ENCODE measurements around the gene FBXW7.

Gene FBXW7

DNA sequence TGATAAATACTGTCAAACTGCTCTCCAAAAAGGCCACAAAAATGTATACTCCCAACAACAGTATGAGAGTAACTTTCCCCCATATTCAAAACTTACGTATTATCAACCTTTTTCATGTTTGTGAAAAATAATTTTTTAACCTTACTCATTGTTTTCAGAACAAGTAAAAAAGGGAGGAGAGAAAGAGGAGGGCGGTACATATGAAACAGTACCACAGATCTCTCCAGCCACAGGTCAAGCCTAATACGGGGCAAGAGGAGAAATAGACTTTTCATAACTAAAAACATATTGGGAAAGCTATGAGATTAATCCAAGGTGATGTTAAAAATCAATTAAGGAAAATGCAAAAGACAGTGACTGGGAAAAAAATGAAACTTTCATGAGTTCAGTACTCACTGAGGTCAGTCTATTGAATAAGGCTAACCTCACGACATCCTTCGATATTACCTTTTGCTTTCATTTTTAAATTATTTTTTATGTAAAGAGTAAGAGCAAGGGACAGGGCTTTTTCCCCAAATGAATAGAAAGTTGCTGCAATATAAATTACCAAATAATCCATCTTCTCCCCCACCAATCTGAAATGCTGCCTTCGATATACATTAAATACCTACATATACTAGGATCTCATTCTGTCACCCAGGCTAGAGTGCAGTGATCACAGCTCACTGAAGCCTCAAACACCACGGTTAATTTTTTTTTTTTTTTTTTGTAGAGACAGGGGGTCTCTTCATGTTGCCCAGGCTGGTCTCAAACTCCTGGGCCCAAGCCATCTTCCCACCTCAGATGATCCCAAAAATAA, 25.3 kb downstream of the FBXW7 start:
- DNase-seq (ENCODE audit: low spot score) = no peak

DNA sequence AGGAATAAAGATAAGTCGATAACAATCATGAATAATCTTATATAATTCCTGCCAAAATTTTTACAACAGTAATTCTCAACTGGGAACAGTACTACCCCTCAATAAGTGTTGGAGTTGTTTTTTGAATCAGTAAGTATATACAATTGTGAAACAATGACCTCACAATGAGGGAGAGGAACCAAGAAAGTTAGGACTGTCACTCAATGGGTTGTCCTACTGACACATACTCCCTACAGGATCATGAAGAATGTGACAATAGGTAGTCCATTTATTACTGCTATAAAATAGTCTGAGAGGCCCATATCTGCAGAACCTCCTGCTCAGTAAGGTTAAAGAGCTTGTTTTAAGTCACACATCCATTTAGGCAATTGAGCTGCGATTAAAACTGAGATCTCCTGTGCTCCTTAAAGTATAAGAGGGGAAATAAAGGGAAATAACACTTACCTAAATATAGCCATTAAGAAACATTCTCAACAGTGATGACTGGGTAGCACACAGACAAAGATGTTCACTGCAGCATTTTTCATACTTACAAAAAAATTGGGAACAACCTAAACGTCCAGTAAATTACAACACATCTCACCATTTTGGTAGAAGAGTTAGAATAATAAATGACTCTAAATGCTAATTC, 26.2 kb downstream of the FBXW7 start:
- no peak for DNase-seq (ENCODE audit: low spot score)

DNA sequence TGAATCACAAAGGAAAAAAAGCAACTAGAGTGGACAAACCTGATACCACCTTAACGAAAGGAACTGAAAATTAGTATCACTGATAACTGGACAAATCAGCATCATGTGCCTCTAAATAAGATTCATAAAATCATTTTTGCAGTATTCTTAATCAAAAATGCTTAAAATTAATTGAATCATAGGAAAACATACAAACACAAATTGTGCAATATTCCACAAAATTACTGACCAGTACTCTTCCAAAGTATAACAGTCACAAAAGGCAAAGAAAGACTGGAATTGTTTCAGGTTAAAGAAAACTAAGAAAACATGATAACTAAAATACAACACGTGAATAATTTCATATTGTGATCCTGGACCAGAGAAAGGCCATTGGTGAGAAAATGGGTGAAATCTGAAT, 27.1 kb downstream of the FBXW7 start:
- DNase-seq (ENCODE audit: low spot score) = no peak

DNA sequence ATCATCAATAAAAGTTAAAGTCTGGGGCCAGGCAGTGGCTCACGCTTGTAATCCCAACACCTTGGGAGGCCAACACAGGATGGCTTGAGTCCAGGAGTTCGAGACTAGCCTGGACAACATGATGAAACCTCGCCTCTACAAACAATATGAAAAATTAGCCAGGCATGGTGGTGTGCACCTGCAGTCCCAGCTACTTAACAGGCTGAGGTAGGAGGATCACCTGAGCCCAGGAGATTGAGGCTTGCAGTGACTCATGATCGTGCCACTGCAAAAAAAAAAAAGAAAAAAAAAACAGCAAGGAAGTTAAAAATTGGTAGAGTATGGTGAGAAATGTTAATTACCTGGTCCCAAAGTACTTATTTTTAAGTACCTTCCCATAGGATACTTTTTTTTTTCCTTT, 27.5 kb downstream of the FBXW7 start:
- no peak for DNase-seq (ENCODE audit: low spot score)

DNA sequence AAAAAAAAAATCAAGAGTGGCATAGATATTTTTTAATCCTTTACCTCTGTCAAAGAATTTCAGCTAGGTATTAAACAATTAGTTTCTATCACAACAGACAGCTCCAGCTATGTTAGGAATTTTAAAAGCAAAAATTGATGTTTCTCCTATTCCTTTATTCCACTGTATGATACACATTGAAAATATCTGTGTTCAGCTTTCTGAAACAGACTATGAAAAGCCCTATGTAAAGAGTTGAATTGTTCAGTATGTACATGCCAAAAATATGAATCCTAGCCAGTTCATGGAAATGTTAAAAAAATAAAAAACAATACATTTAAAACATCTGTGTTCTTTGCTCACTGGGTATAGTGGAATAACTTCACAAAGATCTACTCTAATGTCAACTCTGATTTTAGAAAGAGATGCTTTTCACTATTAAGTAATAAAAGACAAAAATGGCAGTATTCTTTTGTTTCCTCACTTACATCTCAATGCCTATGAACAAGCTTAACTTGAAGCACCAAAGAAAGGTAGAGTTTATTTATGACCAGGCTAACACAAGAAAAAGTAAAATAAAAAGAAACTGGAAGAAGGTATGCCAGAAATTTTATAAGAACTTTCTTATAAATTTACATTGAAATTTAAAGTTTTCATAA, 32.1 kb downstream of the FBXW7 start:
- no peak for DNase-seq (ENCODE audit: low spot score)

DNA sequence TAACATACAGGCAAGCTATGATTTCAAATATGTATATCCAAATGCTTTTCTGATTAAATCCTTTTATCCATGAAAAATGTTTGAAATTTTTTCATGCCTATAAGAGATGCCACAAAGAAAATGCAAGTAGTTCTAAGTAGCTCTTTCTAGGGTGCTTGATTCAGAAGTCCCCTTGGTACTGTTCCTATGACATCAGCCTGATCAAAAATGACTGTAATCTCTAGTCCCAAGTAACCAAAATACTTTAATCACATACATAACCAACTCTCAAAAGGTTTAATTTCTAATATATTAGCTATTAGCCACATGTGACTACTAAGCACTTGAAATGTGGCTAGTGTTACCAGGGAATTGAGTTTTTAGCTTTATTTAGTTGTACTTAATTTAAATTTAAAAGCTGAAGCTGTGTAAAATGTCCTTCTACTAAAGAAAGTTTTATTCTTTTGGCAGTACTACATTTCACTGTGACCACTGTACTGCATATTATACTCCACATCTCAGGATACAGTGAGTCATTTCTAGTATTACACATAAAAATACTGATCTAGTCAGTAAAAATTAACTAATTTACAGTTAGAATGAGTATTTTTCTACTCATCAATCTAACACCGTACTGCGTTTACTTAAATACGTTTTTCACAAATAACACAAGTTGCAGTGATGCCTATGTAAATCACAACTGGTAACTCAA, 33.9 kb downstream of the FBXW7 start:
- DNase-seq (ENCODE audit: low spot score) = no peak

DNA sequence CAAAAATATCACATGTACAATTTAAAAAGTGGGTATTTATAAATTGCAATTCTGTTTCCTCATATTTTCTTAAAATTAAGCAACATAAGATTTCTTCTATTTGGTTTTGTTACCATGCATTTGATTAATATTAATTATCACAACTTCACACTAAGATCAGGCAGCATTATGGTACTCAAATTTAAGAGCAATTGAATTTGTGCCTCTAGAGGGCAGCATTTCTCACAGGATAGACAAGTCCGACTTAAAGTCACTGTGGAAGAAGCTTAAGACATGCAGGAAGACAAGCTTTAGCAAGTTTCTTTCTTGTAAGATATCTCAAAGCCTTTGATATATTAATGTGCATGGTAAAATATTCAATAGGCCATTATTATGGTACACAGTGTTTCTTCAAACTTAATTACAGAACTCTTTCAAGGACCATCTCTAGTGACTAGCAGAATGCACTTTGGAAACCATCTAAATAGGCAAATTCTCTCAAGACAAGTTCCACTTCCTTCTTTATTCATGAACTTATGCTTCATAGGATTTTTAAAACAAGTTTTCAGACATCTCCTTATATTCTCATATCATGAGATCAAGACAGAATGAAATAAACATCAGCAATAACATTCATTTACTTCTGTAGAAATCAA, 35.0 kb downstream of the FBXW7 start:
- DNase-seq (ENCODE audit: low spot score) = peak; percentile 35

DNA sequence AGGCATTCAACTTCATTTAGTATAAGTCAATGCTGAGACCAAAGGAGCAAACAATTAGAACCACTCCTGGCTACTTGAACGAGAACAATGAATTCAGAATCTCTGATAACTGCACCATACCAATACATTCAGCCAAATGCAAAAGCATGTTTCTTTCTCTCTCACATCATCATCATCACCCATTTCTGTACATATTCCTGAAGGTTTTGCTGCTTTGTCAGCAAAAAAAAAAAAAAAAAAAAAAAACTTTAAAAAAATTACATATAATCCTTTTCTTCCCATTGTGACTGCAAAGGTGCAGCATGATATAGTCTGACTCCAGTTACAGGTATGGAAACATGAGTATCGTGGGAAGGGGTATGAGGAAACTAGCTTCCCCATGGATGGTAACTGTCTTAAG, 35.6 kb downstream of the FBXW7 start:
- DNase-seq (ENCODE audit: low spot score) = no peak

DNA sequence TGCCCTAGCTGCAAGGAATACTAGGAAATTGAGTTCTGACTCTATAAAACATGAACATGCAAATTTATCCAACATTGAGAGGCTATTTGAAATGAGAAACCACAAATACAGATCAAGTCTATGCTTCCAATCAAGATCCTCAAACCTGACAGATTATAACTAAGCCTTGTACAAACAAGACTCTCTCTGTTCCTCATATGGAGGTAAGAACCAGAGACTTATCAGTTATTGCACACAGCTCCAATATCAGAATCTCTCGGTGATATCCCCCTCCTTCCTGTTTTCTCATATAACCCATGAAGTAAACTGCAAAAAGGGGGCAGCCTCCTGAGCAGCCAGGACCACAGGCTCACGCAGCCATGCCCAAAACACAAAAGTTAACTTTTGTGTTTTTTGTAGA, 36.5 kb downstream of the FBXW7 start:
- DNase-seq (ENCODE audit: low spot score) = no peak

DNA sequence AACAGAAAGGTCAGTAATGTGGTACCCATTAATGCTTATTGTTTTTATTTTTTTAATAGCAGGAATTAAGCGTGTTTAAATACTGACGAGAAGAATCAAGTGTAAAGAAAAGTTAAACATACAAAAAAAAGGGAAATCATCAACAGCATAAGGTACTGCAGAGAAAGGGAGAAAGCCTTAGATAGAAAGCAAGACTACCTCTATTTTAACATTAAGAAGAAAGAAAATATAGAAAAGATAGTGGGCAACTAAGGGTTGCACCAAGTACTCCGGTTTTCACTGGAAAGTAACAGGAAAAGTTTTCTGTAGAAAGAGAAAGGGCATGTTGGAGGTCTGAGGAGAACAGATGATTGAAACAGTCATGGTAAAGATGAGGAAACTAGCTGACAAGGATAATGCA, 41.9 kb downstream of the FBXW7 start:
- DNase-seq (ENCODE audit: low spot score) = no peak

DNA sequence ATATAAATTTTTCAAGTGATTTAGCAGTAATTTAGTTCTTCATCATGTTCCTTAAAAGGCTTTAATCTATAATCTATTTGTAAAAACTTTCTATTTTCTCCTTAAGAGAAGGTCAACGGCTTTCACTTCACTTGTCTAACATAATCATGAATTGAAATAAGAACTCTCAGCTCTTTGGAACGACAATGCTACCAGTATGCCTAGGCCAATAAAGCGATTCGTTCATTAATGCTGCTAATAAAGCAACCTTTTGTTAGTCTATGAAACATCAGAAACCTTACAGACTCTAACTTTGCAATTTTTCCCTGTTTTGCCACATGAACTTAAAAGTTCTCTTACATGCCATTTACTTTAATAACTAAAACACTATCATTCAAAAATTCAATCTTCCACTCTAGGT, 47.6 kb downstream of the FBXW7 start:
- no peak for DNase-seq (ENCODE audit: low spot score)

DNA sequence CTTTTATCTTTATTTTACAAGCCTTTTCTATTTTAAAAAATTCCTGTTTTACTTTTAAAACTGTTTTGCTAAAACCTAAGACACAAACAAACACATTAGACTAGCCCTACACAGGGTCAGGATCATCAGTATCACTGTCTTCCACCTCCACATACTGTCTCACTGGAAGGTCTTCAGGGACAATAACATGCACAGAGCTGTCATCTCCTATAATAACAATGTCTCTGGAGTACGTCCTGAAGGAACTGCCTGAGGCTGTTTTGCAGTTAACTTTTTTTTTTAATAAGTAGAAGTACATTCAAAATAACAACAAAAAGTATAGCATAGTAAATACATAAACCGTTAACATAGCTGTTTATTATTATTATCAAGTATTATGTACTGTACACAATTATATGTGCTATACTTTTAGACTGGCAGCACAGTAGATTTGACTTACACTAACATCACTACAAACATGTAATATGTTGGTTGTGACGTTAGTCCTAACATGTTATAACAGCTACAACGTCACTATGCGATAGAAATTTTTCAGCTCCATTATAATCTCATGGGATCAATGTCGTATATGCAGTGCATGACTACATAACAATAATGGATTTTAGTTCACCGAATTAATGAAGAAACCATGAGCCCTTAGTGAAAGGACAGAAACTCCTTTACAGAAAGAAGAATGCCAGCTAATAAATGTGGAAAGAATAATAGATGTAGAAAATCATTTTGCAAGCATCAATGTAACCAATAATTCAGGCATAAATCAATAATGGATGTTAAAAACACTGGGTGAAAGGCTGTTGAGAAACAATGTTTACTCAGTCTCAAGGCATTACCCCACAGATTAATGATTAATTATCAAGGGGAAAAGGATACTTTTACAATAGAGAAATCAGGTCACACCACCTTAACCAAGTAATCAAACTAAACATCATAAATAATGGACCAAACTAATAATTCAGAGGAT, 49.2 kb downstream of the FBXW7 start:
- DNase-seq (ENCODE audit: low spot score) = no peak

DNA sequence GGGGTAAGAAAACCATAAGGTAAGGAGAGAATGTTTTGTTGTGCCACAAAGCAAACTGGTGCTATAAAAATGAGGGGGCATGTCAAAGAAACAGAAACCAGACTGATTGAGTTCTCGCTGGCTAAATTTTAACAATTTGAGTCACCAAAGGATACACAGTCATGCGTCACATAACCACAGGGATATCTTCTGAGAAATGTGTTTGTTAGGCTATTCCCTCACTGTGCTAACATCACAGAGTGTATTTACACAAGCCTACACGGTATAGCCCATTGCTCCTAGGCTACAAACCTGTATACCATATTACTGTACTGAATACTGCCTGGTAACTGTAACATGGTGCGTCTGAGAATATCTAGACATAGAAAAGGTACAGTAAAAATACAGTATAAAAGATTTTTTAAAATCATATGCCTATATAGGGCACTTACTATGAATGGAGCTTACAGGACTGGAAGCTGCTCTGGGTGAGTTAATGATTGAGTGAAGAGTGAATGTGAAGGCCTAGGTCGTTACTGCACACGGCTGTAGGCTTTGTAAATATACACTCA, 50.1 kb downstream of the FBXW7 start:
- peak; percentile 24 for DNase-seq (ENCODE audit: low spot score)

DNA sequence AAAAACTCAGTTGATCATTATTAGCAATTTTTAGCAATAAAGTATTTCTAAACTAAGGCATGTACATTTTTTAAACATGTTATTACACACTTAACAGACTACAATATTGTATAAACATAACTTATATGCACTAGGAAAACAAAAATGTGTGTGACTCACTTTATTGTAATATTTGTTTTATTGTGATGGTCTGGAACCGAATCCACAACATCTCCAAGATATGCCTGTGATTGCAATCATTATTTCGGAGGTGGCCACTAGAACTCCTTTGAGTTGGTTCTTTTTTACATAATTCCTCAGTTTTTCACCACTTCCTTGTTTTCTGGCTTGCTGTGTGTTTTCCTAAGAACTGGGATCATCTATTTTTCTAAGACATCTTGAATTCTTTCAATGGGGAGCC, 53.7 kb downstream of the FBXW7 start:
- DNase-seq (ENCODE audit: low spot score) = no peak

DNA sequence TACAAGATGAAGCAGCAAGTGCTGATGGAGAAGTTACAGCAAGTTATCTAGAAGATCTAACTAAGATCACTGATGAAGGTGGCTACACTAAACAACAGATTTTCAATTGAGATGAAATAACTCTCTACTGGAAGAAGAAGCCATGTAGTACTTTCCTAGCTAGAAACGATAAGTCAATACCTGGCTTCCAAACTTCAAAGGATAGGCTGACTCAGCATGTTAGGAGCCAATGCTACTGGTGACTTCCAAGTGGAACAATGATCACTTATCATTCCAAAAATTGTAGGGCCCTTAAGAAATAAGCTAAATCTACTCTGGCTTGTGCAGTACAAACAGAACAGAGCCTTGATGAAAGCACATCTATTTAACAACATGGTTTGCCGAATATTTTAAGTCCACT, 55.0 kb downstream of the FBXW7 start:
- no peak for DNase-seq (ENCODE audit: low spot score)

DNA sequence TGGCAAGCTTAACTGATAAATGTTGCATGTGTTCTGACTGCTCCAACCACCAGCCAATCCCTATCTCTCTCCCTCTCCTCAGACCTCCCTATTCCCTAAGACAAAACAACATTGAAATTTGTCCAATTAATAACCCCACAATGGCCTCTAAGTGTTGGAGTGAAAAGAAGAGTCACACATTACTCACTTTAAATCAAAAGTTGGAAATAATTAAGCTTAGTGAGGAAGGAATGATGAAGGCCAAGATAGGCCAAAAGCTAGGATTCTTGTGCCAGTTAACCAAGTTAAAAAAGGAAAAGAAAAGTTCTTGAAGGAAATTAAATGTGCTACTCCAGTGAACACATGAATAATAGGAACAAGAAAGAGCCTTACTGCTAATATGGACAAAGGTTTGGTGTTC, 55.6 kb downstream of the FBXW7 start:
- no peak for DNase-seq (ENCODE audit: low spot score)

DNA sequence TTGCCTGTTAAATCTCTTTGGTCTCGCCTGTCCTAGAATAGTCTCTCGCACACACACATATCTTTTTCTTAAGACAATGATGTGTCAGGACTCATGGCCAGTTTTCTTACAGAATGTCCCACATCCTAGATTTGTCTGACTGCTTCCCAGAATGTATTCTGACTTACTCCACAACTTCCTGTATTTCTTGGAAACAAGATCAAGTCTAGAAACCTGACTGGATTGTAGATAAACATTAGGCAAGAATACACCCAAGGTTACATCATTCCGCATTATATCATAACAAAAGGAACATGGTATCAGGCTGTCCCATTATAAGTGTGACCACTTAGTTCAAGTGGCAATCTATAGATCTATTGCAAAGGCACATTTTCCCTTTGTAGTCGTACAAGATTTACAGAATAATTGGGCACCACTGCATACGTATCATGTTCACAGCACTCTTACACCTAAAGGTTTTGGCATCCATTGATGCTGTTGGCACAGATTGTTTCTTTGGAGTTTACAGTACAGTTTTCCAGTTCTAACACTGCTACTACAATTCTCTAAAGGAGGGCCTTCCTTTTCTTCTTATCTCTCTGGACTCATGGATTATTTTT, 56.4 kb downstream of the FBXW7 start:
- no peak for DNase-seq (ENCODE audit: low spot score)

DNA sequence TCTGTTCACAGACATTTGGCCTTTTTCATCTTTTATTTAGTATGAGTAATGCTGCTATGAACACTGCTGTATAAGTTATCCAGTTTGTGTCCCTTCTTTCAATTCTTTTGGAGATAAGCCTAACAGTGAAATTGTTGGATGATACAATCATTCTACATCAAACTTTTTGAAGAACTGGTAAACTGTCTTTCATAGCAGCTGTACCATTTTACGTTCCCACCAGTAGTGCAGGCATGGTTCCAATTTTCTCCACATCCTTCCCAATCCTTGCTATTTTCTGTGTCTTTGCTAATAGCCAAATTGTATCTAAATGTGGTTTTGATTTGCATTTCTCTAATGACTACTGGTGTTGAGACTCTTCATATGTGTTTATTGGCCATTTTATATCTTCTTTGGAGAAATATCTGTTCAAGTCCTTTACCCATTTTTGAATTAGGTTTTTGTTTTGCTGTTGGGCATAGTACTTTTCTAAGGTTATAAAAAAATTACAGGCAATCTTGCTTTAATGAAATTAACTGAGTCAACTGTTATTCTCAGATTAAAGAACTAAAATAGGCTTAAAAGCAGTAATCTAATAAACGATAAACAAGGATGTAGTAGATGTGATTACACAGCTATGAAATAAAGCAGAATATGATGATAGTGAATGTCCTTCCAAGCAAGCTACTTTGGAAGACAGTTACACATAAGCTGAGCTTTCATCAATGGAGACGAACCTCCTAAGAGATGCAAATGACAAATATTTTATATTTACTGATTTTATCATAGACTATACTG, 57.2 kb downstream of the FBXW7 start:
- no peak for DNase-seq (ENCODE audit: low spot score)

DNA sequence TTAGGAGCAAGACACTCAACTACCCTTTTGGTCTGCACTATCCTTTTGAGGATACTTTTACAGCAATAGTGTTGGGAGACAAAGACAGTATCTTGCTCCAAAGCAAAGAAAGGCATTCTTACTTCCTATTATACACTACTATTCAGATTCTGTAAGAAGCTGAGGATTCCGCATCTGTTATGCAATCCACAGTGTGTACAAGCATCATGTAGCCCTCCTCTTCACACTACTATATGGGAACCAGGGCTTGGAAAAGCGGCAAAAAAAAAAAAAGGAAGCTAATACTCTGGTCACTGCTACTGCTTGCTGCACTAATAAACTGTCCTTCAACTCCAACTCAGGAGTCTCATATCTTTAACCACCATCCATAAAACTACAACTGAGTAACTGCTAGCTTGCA, 59.1 kb downstream of the FBXW7 start:
- DNase-seq (ENCODE audit: low spot score) = no peak

Measured in hepatic stellate cell (primary cell).